SU-DHL-6 (cell line): ENCODE measurements around the gene GPN3.

ENCODE experiments used
- EZH2phosphoT487 ChIP-seq: fragments of 200-600 bp; sonication (generic), shearing (Covaris generic); conservative IDR thresholded peaks from 2 replicates; pipeline ENCODE4 v1.6.1; 2018; ENCODE audit warnings: mild to moderate bottlenecking, antibody characterized with exemption, low read length, moderate library complexity, mixed read lengths
- TF ChIP-seq, protein P1 (sequence below): fragments of 200-600 bp; sonication (generic); IDR thresholded peaks from one replicate; pipeline ENCODE4 v1.5.1; 2017; ENCODE audit warnings: antibody characterized with exemption, mild to moderate bottlenecking, low read length, moderate library complexity; ENCODE audit not compliant: insufficient read depth, poor library complexity, severe bottlenecking

- TF ChIP-seq, protein P1, sequence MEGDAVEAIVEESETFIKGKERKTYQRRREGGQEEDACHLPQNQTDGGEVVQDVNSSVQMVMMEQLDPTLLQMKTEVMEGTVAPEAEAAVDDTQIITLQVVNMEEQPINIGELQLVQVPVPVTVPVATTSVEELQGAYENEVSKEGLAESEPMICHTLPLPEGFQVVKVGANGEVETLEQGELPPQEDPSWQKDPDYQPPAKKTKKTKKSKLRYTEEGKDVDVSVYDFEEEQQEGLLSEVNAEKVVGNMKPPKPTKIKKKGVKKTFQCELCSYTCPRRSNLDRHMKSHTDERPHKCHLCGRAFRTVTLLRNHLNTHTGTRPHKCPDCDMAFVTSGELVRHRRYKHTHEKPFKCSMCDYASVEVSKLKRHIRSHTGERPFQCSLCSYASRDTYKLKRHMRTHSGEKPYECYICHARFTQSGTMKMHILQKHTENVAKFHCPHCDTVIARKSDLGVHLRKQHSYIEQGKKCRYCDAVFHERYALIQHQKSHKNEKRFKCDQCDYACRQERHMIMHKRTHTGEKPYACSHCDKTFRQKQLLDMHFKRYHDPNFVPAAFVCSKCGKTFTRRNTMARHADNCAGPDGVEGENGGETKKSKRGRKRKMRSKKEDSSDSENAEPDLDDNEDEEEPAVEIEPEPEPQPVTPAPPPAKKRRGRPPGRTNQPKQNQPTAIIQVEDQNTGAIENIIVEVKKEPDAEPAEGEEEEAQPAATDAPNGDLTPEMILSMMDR, result no peak
- TF ChIP-seq EZH2phosphoT487, result no peak
Observed at GRCh38 chr12:110444455-110444854, 23.6 kb downstream of the GPN3 start.
